GM13977 (cell line): Measurements from ENCODE around the gene OLAH.

Source experiments
- DNase-seq: peaks from one replicate; pipeline ENCODE4 v3.0.0; 2012; ENCODE audit warnings: low spot score
- in situ Hi-C: fragments of 300-500 bp; cut with MboI; formaldehyde crosslinking; loops from one replicate; pipeline ENCODE4 v1.12.0; 2022; ENCODE audit warnings: low sequenced_read_pairs, low pct_unique_long_range_greater_than_20kb, mixed read lengths, inconsistent platforms; ENCODE audit not compliant: unreplicated experiment
- TF ChIP-seq, protein P1 (sequence below): IDR thresholded peaks from 2 replicates; pipeline ENCODE4 v1.5.1; 2012; ENCODE audit warnings: mild to moderate bottlenecking, control low read depth; ENCODE audit not compliant: insufficient read depth; ENCODE audit errors: extremely low read depth, missing control alignments

Gene OLAH

DNA sequence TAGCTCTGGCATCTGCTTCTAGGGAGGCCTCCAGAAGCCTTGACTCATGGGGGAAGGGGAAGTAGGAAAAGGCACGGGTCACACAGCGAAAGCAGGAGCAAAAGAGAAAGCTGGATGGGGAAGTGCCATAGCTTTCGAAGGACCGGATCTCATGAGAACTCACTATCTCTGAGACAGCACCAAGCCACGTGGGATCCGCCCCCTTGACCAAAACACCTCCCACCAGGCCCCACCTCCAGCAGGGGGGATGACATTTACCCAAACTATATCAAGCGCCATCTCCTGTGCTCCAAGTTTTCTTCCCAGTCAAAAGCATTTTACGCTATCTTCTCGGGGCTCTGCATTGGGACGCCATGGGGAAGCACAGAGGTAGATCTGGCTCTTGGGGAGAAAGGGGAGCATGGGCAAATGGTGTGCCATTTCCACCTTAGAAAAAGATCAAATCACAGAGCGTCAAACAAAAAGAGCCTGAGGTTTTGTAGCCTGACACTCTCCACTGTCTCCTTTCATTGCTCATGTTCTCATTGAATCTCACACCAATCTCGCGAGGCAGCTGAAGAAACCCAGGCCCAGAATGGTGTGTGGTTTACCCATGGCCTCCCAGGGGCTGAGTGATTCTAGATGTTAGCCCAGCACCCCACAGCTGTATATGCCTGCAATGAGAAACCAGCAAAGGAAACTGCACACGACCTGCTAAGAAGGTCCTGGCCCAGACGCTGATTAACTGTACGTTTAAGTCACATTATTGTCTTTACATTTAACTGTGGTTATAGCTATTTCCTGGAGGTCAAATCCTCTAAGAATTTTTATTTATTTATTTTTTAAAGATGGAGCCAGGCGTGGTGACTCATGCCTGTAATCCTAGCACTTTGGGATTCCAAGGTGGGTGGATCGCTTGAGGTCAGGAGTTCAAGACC, 8.1 kb upstream of the OLAH start:
- DNase-seq: no peak
- TF ChIP-seq, protein P1, sequence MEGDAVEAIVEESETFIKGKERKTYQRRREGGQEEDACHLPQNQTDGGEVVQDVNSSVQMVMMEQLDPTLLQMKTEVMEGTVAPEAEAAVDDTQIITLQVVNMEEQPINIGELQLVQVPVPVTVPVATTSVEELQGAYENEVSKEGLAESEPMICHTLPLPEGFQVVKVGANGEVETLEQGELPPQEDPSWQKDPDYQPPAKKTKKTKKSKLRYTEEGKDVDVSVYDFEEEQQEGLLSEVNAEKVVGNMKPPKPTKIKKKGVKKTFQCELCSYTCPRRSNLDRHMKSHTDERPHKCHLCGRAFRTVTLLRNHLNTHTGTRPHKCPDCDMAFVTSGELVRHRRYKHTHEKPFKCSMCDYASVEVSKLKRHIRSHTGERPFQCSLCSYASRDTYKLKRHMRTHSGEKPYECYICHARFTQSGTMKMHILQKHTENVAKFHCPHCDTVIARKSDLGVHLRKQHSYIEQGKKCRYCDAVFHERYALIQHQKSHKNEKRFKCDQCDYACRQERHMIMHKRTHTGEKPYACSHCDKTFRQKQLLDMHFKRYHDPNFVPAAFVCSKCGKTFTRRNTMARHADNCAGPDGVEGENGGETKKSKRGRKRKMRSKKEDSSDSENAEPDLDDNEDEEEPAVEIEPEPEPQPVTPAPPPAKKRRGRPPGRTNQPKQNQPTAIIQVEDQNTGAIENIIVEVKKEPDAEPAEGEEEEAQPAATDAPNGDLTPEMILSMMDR: no peak
- in situ Hi-C loops: no loop called here

GRCh38 chr10:15037691-15038090, 6.1 kb upstream of the OLAH start:
- DNase-seq: no peak
- TF ChIP-seq, protein P1: no peak
- in situ Hi-C loops: no loop called here

DNA sequence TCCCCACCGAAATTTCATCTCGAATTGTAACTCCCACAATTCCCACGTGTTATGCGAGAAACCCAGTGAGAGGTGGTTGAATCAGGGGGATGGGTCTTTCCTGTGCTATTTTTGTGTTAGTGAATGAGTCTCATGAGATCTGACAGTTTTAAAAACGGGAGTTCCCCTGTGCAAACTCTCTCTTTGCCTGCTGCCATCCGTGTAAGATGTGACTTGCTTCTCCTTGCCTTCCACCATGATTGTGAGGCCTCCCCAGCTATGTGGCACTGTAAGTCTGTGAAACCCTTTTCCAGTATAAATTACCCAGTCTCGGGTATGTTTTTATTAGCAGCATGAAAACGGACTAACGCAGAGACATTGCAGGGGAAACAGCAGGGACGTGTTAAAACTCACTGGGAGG, 5.3 kb upstream of the OLAH start:
- in situ Hi-C loops: no loop called here
- no peak for DNase-seq
- TF ChIP-seq, protein P1: no peak

DNA sequence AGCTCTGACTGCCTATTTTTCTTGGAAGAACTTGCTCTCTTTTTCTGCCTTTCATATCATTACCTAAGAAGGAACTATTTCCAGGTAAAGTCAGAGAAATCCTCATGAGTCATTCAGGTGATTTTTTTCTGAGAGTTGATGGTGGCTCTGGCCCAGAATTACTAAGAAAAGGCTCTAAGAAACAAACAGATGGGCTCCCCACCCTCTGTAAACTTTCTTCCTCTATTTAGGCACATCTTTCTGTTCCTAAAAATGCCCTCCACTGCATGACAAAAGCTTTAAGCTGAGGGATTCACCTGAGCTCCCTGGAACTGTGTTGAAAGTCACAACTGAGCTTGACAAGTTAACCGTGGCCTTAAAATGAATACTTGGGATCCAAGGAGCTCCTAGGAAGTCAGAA, 1.6 kb downstream of the OLAH start:
- TF ChIP-seq, protein P1: no peak
- in situ Hi-C loops: no loop called here
- DNase-seq: no peak

DNA sequence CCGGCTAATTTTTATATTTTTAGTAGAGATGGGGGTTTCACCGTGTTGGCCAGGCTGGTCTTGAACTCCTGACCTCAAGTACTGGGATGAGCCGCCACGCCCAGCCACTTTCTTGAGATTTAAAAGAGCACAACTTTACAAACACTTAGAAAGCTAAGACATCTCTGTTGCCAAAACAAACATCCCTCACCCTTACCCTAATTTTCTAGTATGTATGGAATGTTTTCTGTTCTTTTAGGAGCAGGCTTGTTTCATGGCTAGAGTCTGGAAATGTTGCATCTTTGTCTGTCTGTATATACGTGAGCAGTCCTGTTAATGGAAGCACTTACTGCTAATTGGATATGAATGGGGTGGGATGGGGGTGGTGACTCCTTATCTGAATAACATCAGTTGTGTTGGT, 2.9 kb downstream of the OLAH start:
- in situ Hi-C loops: no loop called here
- no peak for DNase-seq
- TF ChIP-seq, protein P1: no peak

- TF ChIP-seq, protein P1: no peak
- in situ Hi-C loops: no loop called here
- DNase-seq: no peak
These were observed 5.8 kb downstream of the OLAH start for GRCh38 chr10:15049533-15049932.
